ENCODE data around the gene DEF6.
A peak's percentile ranks its signal among the peaks of the same experiment; 100 is the strongest.

The DEF6 gene

DNA sequence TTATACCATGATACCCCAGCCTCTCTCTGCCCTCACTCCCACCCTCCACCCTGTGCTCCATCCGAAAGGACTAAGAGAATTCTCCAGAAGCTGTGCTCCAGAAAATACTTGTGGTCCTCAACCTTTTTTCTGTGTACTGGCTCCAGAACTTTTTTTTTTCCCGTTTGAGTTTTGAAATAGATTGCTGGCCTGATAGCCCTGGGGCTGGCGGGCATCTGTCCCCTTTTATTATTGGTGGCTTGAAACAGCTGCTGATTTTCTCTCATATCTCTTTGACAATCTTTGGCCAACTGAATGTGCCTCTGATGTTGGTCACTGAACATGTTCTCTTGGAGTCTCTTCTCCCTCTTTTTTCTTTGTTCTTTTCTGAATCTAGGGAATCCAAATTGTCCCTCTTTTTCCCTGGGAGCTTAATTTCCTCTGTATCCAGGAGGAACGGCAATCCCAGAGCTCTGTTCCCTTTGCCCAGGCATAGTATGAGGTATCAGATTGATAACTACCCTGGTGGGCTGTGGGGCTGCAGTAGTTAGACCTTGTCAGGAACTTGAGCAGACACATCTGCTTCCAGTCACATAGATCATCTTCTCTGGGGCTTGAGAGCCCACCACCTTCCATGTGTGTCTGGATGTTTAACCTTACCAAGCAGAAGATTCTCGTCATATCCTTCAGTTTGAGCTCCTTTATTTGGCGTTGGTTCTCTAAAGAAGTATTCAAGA is 46.4 kb downstream of the DEF6 start:
- DNase-seq (ENCODE audit: low read depth): no peak

- DNase-seq (ENCODE audit: low read depth): no peak
Measured at GRCh38 chr6:35351422-35351821, 53.8 kb downstream of the DEF6 start.

DNA sequence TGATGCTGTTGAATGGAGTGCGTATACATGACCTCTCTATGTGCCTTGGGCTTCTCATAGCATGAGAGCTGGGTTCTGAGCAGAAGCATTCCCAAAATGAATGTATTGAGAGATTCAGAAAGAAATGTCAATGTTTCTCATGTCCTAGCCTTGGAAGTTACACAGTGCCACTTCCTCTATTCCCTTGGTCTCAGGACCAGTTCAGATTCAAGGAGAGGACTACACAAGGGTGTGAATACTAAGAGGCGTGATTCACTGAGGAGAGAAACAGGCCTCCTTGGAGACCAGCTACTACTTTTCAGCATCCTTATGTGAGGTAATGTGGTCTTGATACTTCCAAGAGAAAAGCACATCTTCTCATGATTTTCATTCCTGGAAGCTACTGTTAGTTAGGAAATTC is 55.1 kb downstream of the DEF6 start:
- DNase-seq (ENCODE audit: low read depth): no peak

DNA sequence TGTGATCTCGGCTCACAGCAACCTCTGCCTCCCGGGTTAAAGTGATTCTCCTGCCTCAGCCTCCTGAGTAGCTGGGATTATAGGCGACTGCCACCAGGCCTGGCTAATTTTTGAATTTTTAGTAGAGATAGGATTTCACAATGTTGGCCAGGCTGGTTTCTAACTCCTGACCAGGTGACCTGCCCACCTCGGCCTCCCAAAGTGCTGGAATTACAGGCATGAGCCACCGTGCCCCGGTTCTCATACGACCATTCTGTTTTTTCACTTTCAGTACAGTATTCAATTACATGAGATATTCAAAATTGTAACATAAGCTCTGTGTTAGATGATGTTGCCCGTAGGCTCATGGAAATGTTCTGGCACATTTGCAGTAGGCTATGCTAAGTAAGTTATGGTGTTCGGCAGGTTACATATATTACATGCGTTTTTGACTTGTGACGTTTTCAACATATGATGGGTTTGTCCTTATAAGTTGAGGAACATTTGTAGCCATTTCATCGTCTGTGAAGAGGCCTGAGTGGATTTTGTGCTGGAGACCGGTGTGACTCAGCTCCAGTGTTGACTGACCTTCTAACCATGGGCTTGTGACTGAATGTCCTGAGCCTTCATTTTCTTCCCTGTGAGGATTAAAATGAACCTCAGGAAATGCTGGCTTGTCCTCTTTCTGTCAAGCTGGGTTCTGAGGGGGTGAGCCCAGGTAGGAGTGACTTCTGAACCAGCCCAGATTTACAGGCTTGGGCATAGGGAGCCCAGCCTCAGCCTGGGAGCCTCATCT is 56.9 kb downstream of the DEF6 start:
- no peak for DNase-seq (ENCODE audit: low read depth)

GRCh38 chr6:35356391-35356790 is 58.8 kb downstream of the DEF6 start:
- DNase-seq (ENCODE audit: low read depth): no peak

DNA sequence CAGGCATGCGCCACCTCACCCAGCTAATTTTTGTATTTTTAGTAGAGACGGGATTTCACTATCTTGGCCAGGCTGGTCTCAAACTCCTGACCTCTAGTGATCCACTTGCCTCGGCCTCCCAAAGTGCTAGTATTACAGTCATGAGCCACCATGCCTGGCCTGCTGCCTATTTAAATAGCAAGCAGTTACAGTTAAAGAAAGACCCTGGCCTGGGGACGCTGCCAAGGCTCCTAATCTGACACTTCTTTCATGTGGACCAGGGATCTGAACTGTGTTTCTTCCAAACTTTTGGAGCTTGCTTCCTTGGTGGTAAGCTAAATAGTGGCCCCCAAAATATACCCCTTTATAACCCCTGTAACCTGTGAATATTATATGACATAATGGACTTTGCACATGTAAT is 60.1 kb downstream of the DEF6 start:
- DNase-seq (ENCODE audit: low read depth): no peak

DNA sequence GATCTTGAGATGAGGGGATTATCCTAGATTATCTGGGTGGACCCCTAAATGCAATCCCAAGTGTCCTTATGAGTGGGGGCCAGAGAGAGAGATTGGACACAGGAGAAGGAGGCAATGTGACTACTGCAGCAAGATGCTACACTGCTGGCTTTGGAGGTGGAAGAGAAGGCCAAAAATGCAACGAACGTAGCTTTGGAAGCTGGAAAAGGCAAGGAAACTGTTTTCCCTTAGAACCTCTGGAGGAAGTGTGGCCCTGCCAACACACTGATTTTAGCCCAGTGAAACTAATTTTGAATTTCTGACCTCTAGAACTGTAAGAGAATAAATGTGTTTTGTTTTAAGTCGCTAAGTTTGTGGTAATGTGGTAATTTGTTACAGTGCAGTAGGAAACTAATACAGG is 60.5 kb downstream of the DEF6 start:
- no peak for DNase-seq (ENCODE audit: low read depth)

- DNase-seq (ENCODE audit: low read depth): no peak
Measured at GRCh38 chr6:35359346-35359743, 61.7 kb downstream of the DEF6 start.

DNA sequence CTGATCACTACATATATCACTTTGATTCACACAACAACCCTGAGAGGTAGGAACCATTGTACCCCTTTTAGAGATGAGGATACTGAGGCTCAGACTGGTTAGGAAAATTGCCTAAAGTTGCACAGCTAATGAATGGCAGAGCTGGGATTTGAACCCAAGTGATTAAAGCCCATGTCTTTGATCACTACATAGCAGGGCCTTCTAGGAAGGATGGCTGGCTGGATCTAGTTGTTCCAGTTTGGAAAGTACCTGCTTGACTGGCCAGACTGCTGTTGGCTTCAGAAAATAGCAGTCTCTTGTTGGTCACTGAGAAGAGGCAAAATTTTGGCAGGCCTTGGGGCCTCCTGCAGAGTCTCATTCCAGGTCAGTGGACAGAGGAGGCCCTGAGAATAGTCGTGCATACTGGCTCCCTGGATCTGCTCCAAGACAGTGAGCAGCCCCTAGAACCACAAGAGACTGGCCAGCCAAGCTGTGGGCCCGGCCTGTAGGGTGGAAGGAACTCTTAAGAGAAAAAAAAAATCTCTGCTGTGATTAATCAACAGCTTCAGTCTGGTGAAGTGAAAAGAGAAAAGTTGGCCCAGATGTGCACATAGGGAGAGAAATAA is 62.2 kb downstream of the DEF6 start:
- DNase-seq (ENCODE audit: low read depth): no peak

DNA sequence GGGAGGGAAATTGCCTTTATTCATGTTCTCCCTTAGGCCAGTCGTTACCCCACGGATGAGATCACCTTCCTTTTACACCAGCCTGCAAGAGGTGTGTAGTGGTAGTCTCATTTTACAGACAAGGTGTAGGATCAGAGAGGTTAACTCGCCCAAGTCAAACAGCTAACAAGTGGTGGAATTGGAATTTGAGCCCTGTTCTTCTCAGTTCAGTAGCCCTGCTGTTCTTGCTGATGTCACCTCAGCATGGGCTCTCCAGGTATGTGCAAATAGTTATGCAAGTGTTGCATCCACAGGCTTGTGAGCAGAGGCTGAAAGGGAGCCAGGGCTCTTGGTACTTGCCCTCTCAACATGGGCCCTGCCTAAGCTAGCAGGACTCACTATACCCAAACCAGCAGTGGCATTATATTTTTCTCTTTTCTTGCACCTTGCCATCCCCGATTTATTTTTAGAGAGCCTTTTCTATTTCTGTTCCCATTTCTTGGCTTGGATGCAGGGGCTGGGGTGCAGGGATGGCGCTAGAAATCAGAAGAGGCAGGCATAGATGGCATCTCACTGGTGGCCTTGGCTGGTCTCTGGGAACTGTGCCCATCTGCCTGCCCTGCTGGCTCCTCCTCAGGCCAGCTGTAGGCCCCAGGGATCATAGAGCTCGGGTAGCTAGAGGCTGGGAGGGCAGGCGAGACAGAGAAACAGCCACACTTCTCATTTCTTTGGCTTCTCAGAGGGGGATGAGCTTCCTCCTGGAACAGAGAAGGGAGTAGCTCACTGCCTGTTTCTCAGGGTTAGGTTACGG is 62.9 kb downstream of the DEF6 start:
- no peak for DNase-seq (ENCODE audit: low read depth)

DNA sequence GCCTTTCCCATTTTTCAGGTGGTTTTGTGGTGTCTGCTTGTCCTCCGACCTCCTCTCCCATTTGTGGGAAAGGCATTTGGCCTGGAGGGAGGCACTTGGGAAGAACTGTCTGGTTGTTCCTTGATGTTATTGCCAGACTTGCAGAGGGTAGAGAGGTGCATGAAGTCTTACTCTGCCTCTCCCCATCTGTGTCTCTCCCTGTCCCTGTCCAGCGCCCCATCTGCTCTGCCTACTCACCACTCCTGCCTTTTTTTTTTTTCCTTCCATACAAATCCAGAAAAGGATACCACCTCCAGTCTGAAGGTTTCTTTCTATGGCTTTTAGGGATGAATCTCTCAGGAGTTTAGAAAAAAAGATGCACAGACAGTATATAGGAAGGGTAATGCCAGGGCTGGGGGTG is 64.6 kb downstream of the DEF6 start:
- no peak for DNase-seq (ENCODE audit: low read depth)

- no peak for DNase-seq (ENCODE audit: low read depth)
Measured at GRCh38 chr6:35363293-35363750, 65.7 kb downstream of the DEF6 start.

- DNase-seq (ENCODE audit: low read depth): no peak
Measured at GRCh38 chr6:35365594-35366203, 68.1 kb downstream of the DEF6 start.

- no peak for DNase-seq (ENCODE audit: low read depth)
Measured at GRCh38 chr6:35366204-35366596, 68.6 kb downstream of the DEF6 start.

DNA sequence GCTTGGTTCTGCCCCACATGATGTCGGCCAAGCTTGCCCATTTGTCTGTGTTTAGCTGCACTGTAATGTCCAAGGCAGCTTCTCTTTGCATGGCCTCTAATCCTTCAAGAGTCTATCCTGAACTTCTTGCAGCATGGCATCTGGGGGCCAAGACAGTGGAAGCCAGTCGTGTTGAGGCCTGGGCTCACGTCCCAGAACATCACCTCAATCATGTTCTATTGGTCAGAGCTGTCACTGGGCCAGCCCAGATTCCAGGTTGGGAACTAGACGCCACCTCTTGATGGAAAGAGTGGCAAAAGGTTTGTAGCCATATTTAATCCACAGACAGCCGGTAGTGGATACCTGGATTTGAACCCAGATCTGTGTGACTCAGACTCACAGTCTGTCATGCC is 70.0 kb downstream of the DEF6 start:
- DNase-seq (ENCODE audit: low read depth): no peak

DNA sequence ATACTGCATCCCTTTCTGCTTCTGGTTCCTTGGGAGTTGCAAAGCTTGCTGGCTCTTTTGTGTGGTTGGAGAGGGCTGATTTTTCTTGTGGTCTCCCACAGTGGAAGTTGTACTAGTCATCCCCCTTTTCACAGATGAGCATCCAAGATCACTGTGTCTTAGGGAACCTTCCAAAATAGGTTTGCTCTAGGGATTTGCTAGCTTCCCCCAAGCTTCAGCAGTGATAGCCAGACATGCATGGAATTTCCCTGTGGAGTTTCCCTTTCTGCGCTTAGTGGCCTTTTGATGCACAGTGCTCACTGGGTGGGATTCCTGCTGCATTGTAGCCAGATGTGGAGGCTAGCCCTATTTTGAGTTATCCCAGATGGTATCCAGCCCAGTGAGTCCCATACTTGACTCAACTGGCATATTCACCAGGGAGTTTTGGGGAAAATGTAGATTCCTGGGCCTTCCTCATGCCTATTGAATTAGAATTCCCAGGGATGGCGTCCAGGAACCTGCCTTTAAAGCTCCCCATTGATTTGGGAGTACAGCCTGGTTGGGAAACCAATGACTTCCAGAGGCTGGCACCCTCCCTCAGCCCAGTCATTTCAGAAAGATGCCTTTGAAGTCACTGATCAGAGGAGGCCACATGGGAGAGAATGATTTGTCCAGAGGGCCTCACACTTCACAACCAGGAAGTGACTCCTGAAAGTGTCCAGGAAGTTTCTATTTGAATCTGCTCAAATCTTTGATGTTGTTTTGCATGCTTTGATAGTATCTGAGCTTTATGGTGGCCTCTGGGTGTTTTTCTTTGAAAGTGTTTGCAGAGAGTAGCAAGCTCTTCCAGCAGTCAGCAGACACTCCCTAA is 70.6 kb downstream of the DEF6 start:
- DNase-seq (ENCODE audit: low read depth): no peak

DNA sequence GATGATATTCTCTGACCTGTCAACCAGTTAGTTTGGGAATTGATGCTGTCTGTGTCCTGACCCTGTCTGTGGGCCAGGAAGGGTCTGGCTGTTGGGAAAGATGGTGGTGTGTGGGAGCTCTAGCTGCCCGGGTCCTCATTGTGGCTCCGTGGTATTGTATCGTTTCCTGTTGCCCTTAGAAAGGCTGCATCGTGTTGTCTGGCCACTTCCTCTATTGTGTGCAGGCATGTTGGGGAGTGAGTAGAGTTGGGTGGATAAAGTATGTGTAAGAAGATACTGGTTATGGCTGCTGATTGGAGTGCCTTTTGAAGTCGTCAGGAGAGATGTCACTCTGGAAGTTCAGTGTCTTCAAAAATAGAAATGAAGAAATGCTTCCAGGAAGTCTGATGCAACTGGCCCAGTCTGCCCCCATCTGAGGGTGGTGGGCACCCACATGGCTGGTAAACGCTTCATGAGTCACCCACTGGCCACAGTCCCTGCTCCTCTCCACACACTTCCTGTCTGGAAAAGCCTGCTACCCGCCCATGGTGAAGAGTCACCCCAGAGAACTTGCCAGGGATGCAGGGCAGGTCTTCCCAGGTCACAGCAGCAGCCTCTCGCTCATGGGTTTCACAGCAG is 72.6 kb downstream of the DEF6 start:
- peak; percentile 24 for DNase-seq (ENCODE audit: low read depth)

- DNase-seq (ENCODE audit: low read depth): no peak
Measured at GRCh38 chr6:35370785-35371493, 73.3 kb downstream of the DEF6 start.

All from stimulated activated CD4-positive, alpha-beta T cell treated with anti-CD3 and anti-CD28 coated beads, Interleukin-2, amount 100 ng/mL, for 4 hours (primary cell).